HepG2 (cell line): Measurements from ENCODE around the gene GMPPA. TPM values are rescaled to one million over a fixed set of nuclear protein-coding genes. Genes with fewer than 3 reads are reported as not detected.

Experiments
- ARID3A ChIP-seq: IDR thresholded peaks from 2 replicates; pipeline ENCODE4 v1.6.1; 2012; ENCODE audit warnings: low read depth, low read length, improper control_type of control experiment
- ARID5B ChIP-seq: IDR thresholded peaks from 2 replicates; pipeline ENCODE4 v1.4.0; 2020; ENCODE audit warnings: mild to moderate bottlenecking, missing genetic modification reagents
- BORCS8-MEF2B ChIP-seq: sonication (generic); formaldehyde crosslinking; IDR thresholded peaks from 2 replicates; pipeline ENCODE4 v1.8.0; 2022; ENCODE audit warnings: mild to moderate bottlenecking, missing genetic modification reagents
- CENPT ChIP-seq: sonication (generic); formaldehyde crosslinking; IDR thresholded peaks from 2 replicates; pipeline ENCODE4 v1.8.0; 2022; ENCODE audit warnings: low read depth, mild to moderate bottlenecking, moderate library complexity, missing genetic modification reagents
- ETV5 ChIP-seq: IDR thresholded peaks from 2 replicates; pipeline ENCODE4 v1.6.1; 2018; ENCODE audit warnings: missing biosample characterization, missing genetic modification reagents, inconsistent platforms, borderline replicate concordance
- REL ChIP-seq: sonication (generic); formaldehyde crosslinking; conservative IDR thresholded peaks from 2 replicates; pipeline ENCODE4 v1.8.0; 2022; ENCODE audit warnings: mild to moderate bottlenecking, missing genetic modification reagents, moderate library complexity
- TBX2 ChIP-seq: sonication (generic); formaldehyde crosslinking; IDR thresholded peaks from 2 replicates; pipeline ENCODE4 v1.5.0; 2020; ENCODE audit warnings: missing genetic modification reagents, mild to moderate bottlenecking, borderline replicate concordance
- ZBTB2 ChIP-seq: sonication (generic); formaldehyde crosslinking; IDR thresholded peaks from 2 replicates; pipeline ENCODE4 v1.8.0; 2022; ENCODE audit warnings: low read depth, missing genetic modification reagents
- ZBTB42 ChIP-seq: sonication (generic); formaldehyde crosslinking; IDR thresholded peaks from 2 replicates; pipeline ENCODE4 v1.5.0; 2020; ENCODE audit warnings: mild to moderate bottlenecking, missing genetic modification reagents
- ZNF20 ChIP-seq: sonication (generic); formaldehyde crosslinking; IDR thresholded peaks from 2 replicates; pipeline ENCODE4 v1.4.0; 2020; ENCODE audit warnings: mild to moderate bottlenecking, moderate library complexity, missing genetic modification reagents
- ZNF225 ChIP-seq: sonication (generic); formaldehyde crosslinking; IDR thresholded peaks from 2 replicates; pipeline ENCODE4 v1.4.0; 2020; ENCODE audit warnings: mild to moderate bottlenecking, missing genetic modification reagents
- ZSCAN20 ChIP-seq: sonication (generic); formaldehyde crosslinking; IDR thresholded peaks from 2 replicates; pipeline ENCODE4 v1.4.0; 2020; ENCODE audit warnings: missing genetic modification reagents, mild to moderate bottlenecking, borderline replicate concordance
- polyA plus RNA-seq, 8 experiments: library from polyadenylated mRNA; depleted of rRNA in 3 of 8; stranded (reverse) in 7 of 8; unstranded in 1 of 8; fragments of >200 nt; fragmentation: Illumina TruSeq in 4 of 8; extraction: Trizol in 4 of 8; gene quantifications; 2 replicates each; pipeline versions ENCODE4 v1.2.1 to v1.2.3, GENCODE V29; 2011 to 2016; ENCODE audit warnings: low read depth in 4 of 8, missing spikeins in 1 of 8, mixed read lengths in 1 of 8; ENCODE audit not compliant: insufficient read depth in 1 of 8
- total RNA-seq, 5 experiments: library from RNA; depleted of rRNA; stranded (reverse); fragments of >200 nt; fragmentation: Illumina TruSeq; extraction: Trizol; gene quantifications; 2 replicates each; pipeline ENCODE4 v1.2.3, GENCODE V29; 2016; ENCODE audit warnings: low read depth in 1 of 5
- TF ChIP-seq, protein P1 (sequence below): sonication (generic); formaldehyde crosslinking; IDR thresholded peaks from 2 replicates; pipeline ENCODE4 v1.5.1; 2020; ENCODE audit warnings: mild to moderate bottlenecking, missing genetic modification reagents, moderate library complexity
- TF ChIP-seq, protein P2 (sequence below): sonication (generic); formaldehyde crosslinking; IDR thresholded peaks from 2 replicates; pipeline ENCODE4 v1.5.1; 2020; ENCODE audit warnings: mild to moderate bottlenecking, missing genetic modification reagents, moderate library complexity

GMPPA gene
- total and polyA plus RNA-seq, 2 of the 13 experiments (the other 11 are each of a cell fraction or from before 2014, with no cell fraction given), result 81.1 to 106 TPM

- TF ChIP-seq TBX2 (CRISPR knock-in tag) (peak; percentile 58; the same call in 1 of the 2 replicates), ZNF20 (CRISPR knock-in tag) (no peak), BORCS8-MEF2B (CRISPR knock-in tag) (peak; percentile 77), CENPT (no peak), REL (CRISPR knock-in tag) (no peak), ETV5 (CRISPR knock-in tag) (peak; percentile 33; the same call in 1 of the 2 replicates), ZBTB2 (no peak), ARID5B (CRISPR knock-in tag) (no peak), ARID3A (no peak), ZSCAN20 (CRISPR knock-in tag) (no peak), ZNF225 (CRISPR knock-in tag) (0 out of 2 replicates have a peak, but pooled peaks have one; percentile 50), ZBTB42 (CRISPR knock-in tag) (no peak)
- TF ChIP-seq, protein P1, sequence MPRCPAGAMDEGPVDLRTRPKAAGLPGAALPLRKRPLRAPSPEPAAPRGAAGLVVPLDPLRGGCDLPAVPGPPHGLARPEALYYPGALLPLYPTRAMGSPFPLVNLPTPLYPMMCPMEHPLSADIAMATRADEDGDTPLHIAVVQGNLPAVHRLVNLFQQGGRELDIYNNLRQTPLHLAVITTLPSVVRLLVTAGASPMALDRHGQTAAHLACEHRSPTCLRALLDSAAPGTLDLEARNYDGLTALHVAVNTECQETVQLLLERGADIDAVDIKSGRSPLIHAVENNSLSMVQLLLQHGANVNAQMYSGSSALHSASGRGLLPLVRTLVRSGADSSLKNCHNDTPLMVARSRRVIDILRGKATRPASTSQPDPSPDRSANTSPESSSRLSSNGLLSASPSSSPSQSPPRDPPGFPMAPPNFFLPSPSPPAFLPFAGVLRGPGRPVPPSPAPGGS, result 0 out of 2 replicates have a peak, but pooled peaks have one; percentile 28
- TF ChIP-seq, protein P2, sequence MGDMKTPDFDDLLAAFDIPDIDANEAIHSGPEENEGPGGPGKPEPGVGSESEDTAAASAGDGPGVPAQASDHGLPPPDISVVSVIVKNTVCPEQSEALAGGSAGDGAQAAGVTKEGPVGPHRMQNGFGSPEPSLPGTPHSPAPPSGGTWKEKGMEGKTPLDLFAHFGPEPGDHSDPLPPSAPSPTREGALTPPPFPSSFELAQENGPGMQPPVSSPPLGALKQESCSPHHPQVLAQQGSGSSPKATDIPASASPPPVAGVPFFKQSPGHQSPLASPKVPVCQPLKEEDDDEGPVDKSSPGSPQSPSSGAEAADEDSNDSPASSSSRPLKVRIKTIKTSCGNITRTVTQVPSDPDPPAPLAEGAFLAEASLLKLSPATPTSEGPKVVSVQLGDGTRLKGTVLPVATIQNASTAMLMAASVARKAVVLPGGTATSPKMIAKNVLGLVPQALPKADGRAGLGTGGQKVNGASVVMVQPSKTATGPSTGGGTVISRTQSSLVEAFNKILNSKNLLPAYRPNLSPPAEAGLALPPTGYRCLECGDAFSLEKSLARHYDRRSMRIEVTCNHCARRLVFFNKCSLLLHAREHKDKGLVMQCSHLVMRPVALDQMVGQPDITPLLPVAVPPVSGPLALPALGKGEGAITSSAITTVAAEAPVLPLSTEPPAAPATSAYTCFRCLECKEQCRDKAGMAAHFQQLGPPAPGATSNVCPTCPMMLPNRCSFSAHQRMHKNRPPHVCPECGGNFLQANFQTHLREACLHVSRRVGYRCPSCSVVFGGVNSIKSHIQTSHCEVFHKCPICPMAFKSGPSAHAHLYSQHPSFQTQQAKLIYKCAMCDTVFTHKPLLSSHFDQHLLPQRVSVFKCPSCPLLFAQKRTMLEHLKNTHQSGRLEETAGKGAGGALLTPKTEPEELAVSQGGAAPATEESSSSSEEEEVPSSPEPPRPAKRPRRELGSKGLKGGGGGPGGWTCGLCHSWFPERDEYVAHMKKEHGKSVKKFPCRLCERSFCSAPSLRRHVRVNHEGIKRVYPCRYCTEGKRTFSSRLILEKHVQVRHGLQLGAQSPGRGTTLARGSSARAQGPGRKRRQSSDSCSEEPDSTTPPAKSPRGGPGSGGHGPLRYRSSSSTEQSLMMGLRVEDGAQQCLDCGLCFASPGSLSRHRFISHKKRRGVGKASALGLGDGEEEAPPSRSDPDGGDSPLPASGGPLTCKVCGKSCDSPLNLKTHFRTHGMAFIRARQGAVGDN, result peak; percentile 62
Measured at GRCh38 chr2:219530048-219530963, 31.6 kb downstream of the GMPPA start (continued).
